HCT116 (cell line): ENCODE results near the gene AK5. TPM values are rescaled to one million over a fixed set of nuclear protein-coding genes. Genes with fewer than 3 reads are reported as not detected.

ENCODE experiments used
- ATAC-seq: fragments of 200-7000 bp; cut with Tn5 transposase; 2 replicates; pipeline ENCODE4 v1.9.1; 2020; ENCODE audit warnings: mild to moderate bottlenecking, moderate library complexity
- BruUV-seq: library from RNA; stranded (reverse); fragments of 400-500 nt; replicated peaks from 2 replicates; lab custom pipeline; 2021; lab: Mats Ljungman, UMichigan
- CTCF ChIA-PET: fragments of 300-600 bp; sonication (Branson Sonifier 250); formaldehyde crosslinking; loops from one replicate; lab custom pipeline; 2021; ENCODE audit warnings: antibody characterized with exemption; lab: Charles Lee
- POLR2A ChIA-PET: fragments of 300-600, 350-600 bp; sonication (Branson Sonifier 250); formaldehyde crosslinking; loops from one replicate; lab custom pipeline; 2021; ENCODE audit warnings: antibody characterized with exemption; lab: Charles Lee
- RAD21 ChIA-PET, 2 experiments: fragments of 300-600 bp; sonication (Branson Sonifier 250); formaldehyde crosslinking; loops; one replicate each; lab custom pipeline; 2023; ENCODE audit warnings: low total read pairs in 2 of 2; ENCODE audit not compliant: uncharacterized antibody in 2 of 2, unreplicated experiment in 2 of 2, low non-redundant PET in 1 of 2; lab: Charles Lee
- DNase-seq: peaks from one replicate; pipeline ENCODE4 v3.0.0-alpha.2; 2010; ENCODE audit warnings: low read depth, low spot score
- H2AFZ ChIP-seq: fragments of 200-600 bp; shearing (Covaris generic), sonication (generic); 2 replicates; pipeline ENCODE4 v1.6.1; 2017; ENCODE audit warnings: low read depth, mixed run types, mixed read lengths, antibody characterized with exemption, low read length; ENCODE audit not compliant: poor library complexity, severe bottlenecking
- H3K27ac ChIP-seq: 2 replicates; pipeline ENCODE4 v1.5.1; 2012; ENCODE audit warnings: low read depth, low read length
- H3K27me3 ChIP-seq: fragments of 200-600 bp; sonication (generic); 2 replicates; pipeline ENCODE4 v1.6.1; 2016; ENCODE audit warnings: mixed run types, low read length, mixed read lengths; ENCODE audit not compliant: insufficient read depth
- H3K36me3 ChIP-seq, 2 experiments: fragments of 200-500 bp in 1 of 2; fragments of 200-600 bp in 1 of 2; sonication (Bioruptor generic) in 1 of 2; sonication (generic) in 1 of 2; 2 replicates each; pipeline versions ENCODE4 v1.5.1 to v1.6.1; 2014 to 2016; ENCODE audit warnings: low read length in 2 of 2, inconsistent platforms in 1 of 2, mixed read lengths in 1 of 2, mixed run types in 1 of 2; ENCODE audit not compliant: insufficient read depth in 2 of 2, control insufficient read depth in 1 of 2
- H3K4me1 ChIP-seq, 2 experiments: fragments of 200-600 bp in 1 of 2; sonication (generic) in 1 of 2; 2 replicates each; pipeline versions ENCODE4 v1.5.1 to v1.6.1; 2012 to 2017; ENCODE audit warnings: low read length in 2 of 2, inconsistent platforms in 1 of 2, mild to moderate bottlenecking in 1 of 2, mixed read lengths in 1 of 2, mixed run types in 1 of 2, moderate library complexity in 1 of 2; ENCODE audit not compliant: insufficient read depth in 2 of 2, control insufficient read depth in 1 of 2
- H3K4me2 ChIP-seq: fragments of 200-600 bp; sonication (generic); 2 replicates; pipeline ENCODE4 v1.6.1; 2017; ENCODE audit warnings: mixed run types, low read length, mixed read lengths
- H3K4me3 ChIP-seq, 2 experiments: fragments of 200-600 bp in 1 of 2; sonication (generic) in 1 of 2; replicated peaks in 1 of 2; 2 replicates each; pipeline ENCODE4 v1.5.1; 2011 to 2016; ENCODE audit warnings: low read length in 2 of 2, control low read depth in 1 of 2, low read depth in 1 of 2, mild to moderate bottlenecking in 1 of 2, mixed read lengths in 1 of 2, mixed run types in 1 of 2
- H3K79me2 ChIP-seq: fragments of 200-600 bp; sonication (generic); 2 replicates; pipeline ENCODE4 v1.6.1; 2017; ENCODE audit warnings: mild to moderate bottlenecking, mixed run types, low read length, moderate library complexity, mixed read lengths; ENCODE audit not compliant: insufficient read depth
- H3K9ac ChIP-seq: fragments of 200-600 bp; sonication (generic); 2 replicates; pipeline ENCODE4 v1.6.1; 2016; ENCODE audit warnings: low read length, mixed read lengths
- H3K9me2 ChIP-seq: fragments of 200-600 bp; sonication (generic), shearing (Covaris generic); 2 replicates; pipeline ENCODE4 v1.6.1; 2017; ENCODE audit warnings: mixed run types, mild to moderate bottlenecking, moderate library complexity; ENCODE audit not compliant: insufficient read depth
- H3K9me3 ChIP-seq, 2 experiments: fragments of 200-500 bp in 1 of 2; fragments of 200-600 bp in 1 of 2; sonication (Bioruptor generic) in 1 of 2; sonication (generic) in 1 of 2; 2 replicates each; pipeline ENCODE4 v1.6.1; 2014 to 2017; ENCODE audit warnings: low read length in 2 of 2, mixed read lengths in 2 of 2, inconsistent platforms in 1 of 2, low read depth in 1 of 2, mild to moderate bottlenecking in 1 of 2, mixed run types in 1 of 2, moderate library complexity in 1 of 2; ENCODE audit not compliant: control insufficient read depth in 1 of 2, insufficient read depth in 1 of 2
- H4K20me1 ChIP-seq: fragments of 200-600 bp; sonication (generic), shearing (Covaris generic); 2 replicates; pipeline ENCODE4 v1.6.1; 2017; ENCODE audit warnings: mixed run types, mild to moderate bottlenecking, moderate library complexity; ENCODE audit not compliant: insufficient read depth
- ATF3 ChIP-seq: IDR thresholded peaks from 2 replicates; pipeline ENCODE4 v1.6.1; 2012
- CBX3 ChIP-seq: IDR thresholded peaks from 2 replicates; pipeline ENCODE4 v1.6.1; 2012; ENCODE audit warnings: low read depth
- CEBPB ChIP-seq: IDR thresholded peaks from 2 replicates; pipeline ENCODE4 v1.6.1; 2012; ENCODE audit warnings: low read depth
- CTCF ChIP-seq, 3 experiments: fragments of 200-600 bp in 1 of 3; sonication (generic) in 1 of 3; IDR thresholded peaks in 2 of 3; conservative IDR thresholded peaks in 1 of 3; 2 replicates each; pipeline ENCODE4 v1.5.1; 2012 to 2017; ENCODE audit warnings: low read depth in 2 of 3, low read length in 2 of 3, antibody characterized with exemption in 1 of 3, borderline replicate concordance in 1 of 3, control low read depth in 1 of 3, mild to moderate bottlenecking in 1 of 3, mixed read lengths in 1 of 3, mixed run types in 1 of 3, moderate library complexity in 1 of 3; ENCODE audit not compliant: insufficient read depth in 1 of 3
- EGR1 ChIP-seq: IDR thresholded peaks from 2 replicates; pipeline ENCODE4 v1.6.1; 2012; ENCODE audit warnings: low read depth
- ELF1 ChIP-seq: IDR thresholded peaks from 2 replicates; pipeline ENCODE4 v1.6.1; 2012; ENCODE audit warnings: low read depth, borderline replicate concordance
- EZH2phosphoT487 ChIP-seq: fragments of 200-600 bp; IDR thresholded peaks from 2 replicates; pipeline ENCODE4 v1.6.1; 2018; ENCODE audit warnings: antibody characterized with exemption, borderline replicate concordance
- FOSL1 ChIP-seq: IDR thresholded peaks from 2 replicates; pipeline ENCODE4 v1.6.1; 2012; ENCODE audit warnings: low read depth
- MAX ChIP-seq: IDR thresholded peaks from 2 replicates; pipeline ENCODE4 v1.6.1; 2012
- POLR2A ChIP-seq: IDR thresholded peaks from 2 replicates; pipeline ENCODE4 v1.7.0; 2011; ENCODE audit warnings: borderline replicate concordance; ENCODE audit not compliant: insufficient read depth, insufficient read length; ENCODE audit errors: extremely low read depth
- POLR2AphosphoS5 ChIP-seq: IDR thresholded peaks from 2 replicates; pipeline ENCODE4 v1.6.1; 2011; ENCODE audit warnings: mild to moderate bottlenecking, low read depth, low read length, moderate library complexity
- RAD21 ChIP-seq: IDR thresholded peaks from 2 replicates; pipeline ENCODE4 v1.6.1; 2012; ENCODE audit warnings: low read depth, mild to moderate bottlenecking
- REST ChIP-seq: IDR thresholded peaks from 2 replicates; pipeline ENCODE4 v1.6.1; 2012; ENCODE audit warnings: low read depth
- SIN3A ChIP-seq: IDR thresholded peaks from 2 replicates; pipeline ENCODE4 v1.6.1; 2012; ENCODE audit warnings: low read depth
- SP1 ChIP-seq: IDR thresholded peaks from 2 replicates; pipeline ENCODE4 v1.6.1; 2012; ENCODE audit warnings: low read depth
- SRF ChIP-seq: IDR thresholded peaks from 2 replicates; pipeline ENCODE4 v1.6.1; 2012; ENCODE audit warnings: low read depth
- TCF7L2 ChIP-seq: IDR thresholded peaks from 2 replicates; pipeline ENCODE4 v1.7.0; 2011; ENCODE audit warnings: borderline replicate concordance, inconsistent platforms; ENCODE audit not compliant: insufficient read depth, insufficient read length; ENCODE audit errors: extremely low read depth
- ZBTB33 ChIP-seq: IDR thresholded peaks from 2 replicates; pipeline ENCODE4 v1.6.1; 2011; ENCODE audit warnings: mild to moderate bottlenecking, low read length, moderate library complexity; ENCODE audit not compliant: insufficient replicate concordance; ENCODE audit errors: extremely low read depth
- ZFX ChIP-seq: fragments of 450-650 bp; IDR thresholded peaks from 2 replicates; pipeline ENCODE4 v1.6.1; 2017
- ZNF274 ChIP-seq: fragments of 200-500 bp; sonication (Bioruptor generic); IDR thresholded peaks from 2 replicates; pipeline ENCODE4 v1.6.1; 2014; ENCODE audit warnings: mild to moderate bottlenecking, low read depth, low read length, inconsistent platforms
- intact Hi-C: fragments of 100-400 bp; cut with micrococcal nuclease; formaldehyde crosslinking; loops from 2 replicates; pipeline ENCODE4 v1.10.0; 2022
- total RNA-seq: library from RNA; stranded (reverse); gene quantifications from one replicate; pipeline ENCODE4 v1.2.1, GENCODE V29; 2021; ENCODE audit not compliant: unreplicated experiment

AK5 gene
- total RNA-seq, 1 experiment from 2014 or later, result 0.22 TPM

- H3K4me3 ChIP-seq, result peak overlapping the region in 1 of 2 experiments; percentile 22; a peak in 2 of 4 replicates
- no peaks in the 10 kb centered on the region for H3K9me3 ChIP-seq
- H3K36me3 ChIP-seq, result no peaks in the 10 kb centered on the region
- no peaks in the 10 kb centered on the region for H3K79me2 ChIP-seq
- intact Hi-C loops, result loop anchor here (5.0 to 10.0 kb wide), 3 partner anchors 215 to 578 kb away; no protein-coding TSS in a partner anchor
- ATAC-seq (peak; percentile 68), DNase-seq (peak; percentile 88)
- no peaks in the 10 kb centered on the region for H4K20me1 ChIP-seq
- no TSS peak for BruUV-seq
- peak overlapping the region; percentile 37 for H3K9ac ChIP-seq
- H3K9me2 ChIP-seq, result no peaks in the 10 kb centered on the region
- peak overlapping the region; percentile 67 for H3K27ac ChIP-seq
- ChIA-PET RAD21 (no interaction called here), CTCF (interaction anchor here (0.9 to 1.8 kb wide), 3 partner anchors 146 to 578 kb away, joined by 3 to 4 read pairs (median 4); no protein-coding TSS in a partner anchor), POLR2A (interaction anchor here (1.0 to 1.5 kb wide), 3 partner anchors 8 to 467 kb away, joined by 3 to 4 read pairs (median 3); no protein-coding TSS in a partner anchor)
- H3K4me1 ChIP-seq, result peaks cover 30 to 77% of the 10 kb centered on the region in 2 experiments
- no peaks in the 10 kb centered on the region for H3K27me3 ChIP-seq
- H3K4me2 ChIP-seq, result peak overlapping the region; percentile 58
- peak overlapping the region; percentile 43 for H2AFZ ChIP-seq
- TF ChIP-seq EGR1 (no peak), ELF1 (no peak), ZFX (no peak), EZH2phosphoT487 (no peak), CBX3 (peak; percentile 45; the same call in 1 of the 2 replicates), SIN3A (peak; percentile 53), ZNF274 (no peak), TCF7L2 (peak; percentile 63), MAX (peak; percentile 43; the same call in 1 of the 2 replicates), REST (no peak), CEBPB (peak; percentile 40), SP1 (peak; percentile 82), POLR2A (no peak), RAD21 (0 out of 2 replicates have a peak, but pooled peaks have one; percentile 17), ZBTB33 (no peak), SRF (no peak), POLR2AphosphoS5 (peak; percentile 55; the same call in 1 of the 2 replicates), FOSL1 (peak; percentile 93; the same call in 1 of the 2 replicates), CTCF (IDR thresholded peaks at IDR 0.05 in 2 of 3, conservative IDR thresholded peaks at IDR 0.05 in 1 of 3; ENCODE audit: borderline replicate concordance in 1 of 3, insufficient read depth in 1 of 3, low read depth in 2 of 3, low read length in 2 of 3) (no peak), ATF3 (no peak)
Observed at GRCh38 chr1:77536813-77537212, 255.0 kb downstream of the AK5 start.
